Liver (tissue), 3 donors: ENCODE measurements around the gene SHB.

Source experiments
- EGR1 ChIP-seq, 2 donors: IDR thresholded peaks; 2 replicates each; pipeline ENCODE4 v1.6.1; 2016 to 2018; ENCODE audit warnings: antibody characterized with exemption in 2 of 2, low read depth in 2 of 2
- FOXA1 ChIP-seq: IDR thresholded peaks from 2 replicates; pipeline ENCODE4 v1.6.1; 2016; ENCODE audit warnings: antibody characterized with exemption
- FOXA2 ChIP-seq: IDR thresholded peaks from 2 replicates; pipeline ENCODE4 v1.6.1; 2016; ENCODE audit warnings: antibody characterized with exemption
- GABPA ChIP-seq, 2 donors: IDR thresholded peaks in 1 of 2; conservative IDR thresholded peaks in 1 of 2; 2 replicates each; pipeline ENCODE4 v1.6.1; 2016; ENCODE audit warnings: antibody characterized with exemption in 2 of 2, mild to moderate bottlenecking in 1 of 2, moderate library complexity in 1 of 2
- JUND ChIP-seq, 2 donors: IDR thresholded peaks; 2 replicates each; pipeline ENCODE4 v1.6.1; 2016; ENCODE audit warnings: antibody characterized with exemption in 2 of 2
- NR2F2 ChIP-seq: IDR thresholded peaks from 2 replicates; pipeline ENCODE4 v1.6.1; 2016; ENCODE audit warnings: antibody characterized with exemption
- RAD21 ChIP-seq, 2 donors: IDR thresholded peaks; 2 replicates each; pipeline ENCODE4 v1.6.1; 2016; ENCODE audit warnings: antibody characterized with exemption in 2 of 2, mild to moderate bottlenecking in 2 of 2
- SP1 ChIP-seq: IDR thresholded peaks from 2 replicates; pipeline ENCODE4 v1.6.1; 2018; ENCODE audit warnings: antibody characterized with exemption, mild to moderate bottlenecking
- TAF1 ChIP-seq: conservative IDR thresholded peaks from 2 replicates; pipeline ENCODE4 v1.6.1; 2016; ENCODE audit warnings: antibody characterized with exemption, mild to moderate bottlenecking
- YY1 ChIP-seq: IDR thresholded peaks from 2 replicates; pipeline ENCODE4 v1.6.1; 2016; ENCODE audit warnings: antibody characterized with exemption, mild to moderate bottlenecking
- TF ChIP-seq, protein P1 (sequence below): fragments of 150-350 bp; IDR thresholded peaks from 2 replicates; pipeline ENCODE4 v1.5.1; 2017; ENCODE audit warnings: improper control_type of control experiment, low read depth, low read length; ENCODE audit not compliant: missing input control
- TF ChIP-seq, protein P2 (sequence below): IDR thresholded peaks from 2 replicates; pipeline ENCODE4 v1.6.1; 2016; ENCODE audit warnings: antibody characterized with exemption
- TF ChIP-seq, protein P3 (sequence below): IDR thresholded peaks from 2 replicates; pipeline ENCODE4 v1.6.1; 2016; ENCODE audit warnings: antibody characterized with exemption, mild to moderate bottlenecking
- TF ChIP-seq, protein P4 (sequence below): IDR thresholded peaks from 2 replicates; pipeline ENCODE4 v1.6.1; 2016; ENCODE audit warnings: antibody characterized with exemption
- donor health status: healthy.
- donor health status: healthy.

DNA sequence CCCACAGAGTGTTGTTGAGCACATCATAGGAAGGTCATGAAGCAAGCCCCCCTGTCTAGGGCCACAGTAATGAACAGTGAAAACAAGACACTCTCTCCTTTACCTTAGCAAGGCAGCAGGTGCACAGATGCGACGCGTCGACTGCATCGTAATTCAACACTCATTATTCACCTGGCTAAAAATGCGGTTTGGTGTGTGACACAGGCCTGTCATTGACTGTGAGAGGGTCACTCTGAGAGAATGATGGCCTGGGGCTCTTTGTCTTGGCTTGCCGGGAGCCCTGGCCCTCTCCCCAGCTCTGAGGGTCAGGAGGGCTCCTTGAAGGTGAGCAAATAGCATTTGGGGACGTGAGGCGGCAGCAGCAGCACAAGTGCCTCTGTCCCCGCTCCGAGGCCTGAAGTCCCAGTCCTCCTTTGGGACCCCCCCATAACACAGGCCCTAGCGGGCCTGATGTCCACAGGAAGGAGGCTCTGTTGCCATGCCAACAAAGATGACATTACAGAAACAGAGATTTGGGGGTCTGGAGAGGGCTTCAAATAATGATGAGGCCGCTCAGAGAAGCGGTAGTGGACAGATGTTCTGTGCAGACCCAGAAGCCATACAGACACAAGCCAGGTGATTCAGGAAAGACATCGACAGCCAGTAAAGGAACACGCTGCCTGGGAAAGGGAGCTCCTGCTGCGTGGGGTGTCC is 46.7 kb downstream of the SHB start:
- TF ChIP-seq, protein P1, sequence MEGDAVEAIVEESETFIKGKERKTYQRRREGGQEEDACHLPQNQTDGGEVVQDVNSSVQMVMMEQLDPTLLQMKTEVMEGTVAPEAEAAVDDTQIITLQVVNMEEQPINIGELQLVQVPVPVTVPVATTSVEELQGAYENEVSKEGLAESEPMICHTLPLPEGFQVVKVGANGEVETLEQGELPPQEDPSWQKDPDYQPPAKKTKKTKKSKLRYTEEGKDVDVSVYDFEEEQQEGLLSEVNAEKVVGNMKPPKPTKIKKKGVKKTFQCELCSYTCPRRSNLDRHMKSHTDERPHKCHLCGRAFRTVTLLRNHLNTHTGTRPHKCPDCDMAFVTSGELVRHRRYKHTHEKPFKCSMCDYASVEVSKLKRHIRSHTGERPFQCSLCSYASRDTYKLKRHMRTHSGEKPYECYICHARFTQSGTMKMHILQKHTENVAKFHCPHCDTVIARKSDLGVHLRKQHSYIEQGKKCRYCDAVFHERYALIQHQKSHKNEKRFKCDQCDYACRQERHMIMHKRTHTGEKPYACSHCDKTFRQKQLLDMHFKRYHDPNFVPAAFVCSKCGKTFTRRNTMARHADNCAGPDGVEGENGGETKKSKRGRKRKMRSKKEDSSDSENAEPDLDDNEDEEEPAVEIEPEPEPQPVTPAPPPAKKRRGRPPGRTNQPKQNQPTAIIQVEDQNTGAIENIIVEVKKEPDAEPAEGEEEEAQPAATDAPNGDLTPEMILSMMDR, result no peak
- TF ChIP-seq, protein P2, sequence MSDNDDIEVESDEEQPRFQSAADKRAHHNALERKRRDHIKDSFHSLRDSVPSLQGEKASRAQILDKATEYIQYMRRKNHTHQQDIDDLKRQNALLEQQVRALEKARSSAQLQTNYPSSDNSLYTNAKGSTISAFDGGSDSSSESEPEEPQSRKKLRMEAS, result no peak
- TF ChIP-seq TAF1 (no peak), FOXA2 (no peak), RAD21 (IDR thresholded peaks at IDR 0.05) (no peak), YY1 (no peak), NR2F2 (no peak), EGR1 (IDR thresholded peaks at IDR 0.05; ENCODE audit: low read depth in 2 of 2) (no peak), SP1 (no peak), FOXA1 (no peak), JUND (IDR thresholded peaks at IDR 0.05) (no peak), GABPA (IDR thresholded peaks at IDR 0.05 in 1 of 2, conservative IDR thresholded peaks at IDR 0.05 in 1 of 2) (no peak)
- TF ChIP-seq, protein P3, sequence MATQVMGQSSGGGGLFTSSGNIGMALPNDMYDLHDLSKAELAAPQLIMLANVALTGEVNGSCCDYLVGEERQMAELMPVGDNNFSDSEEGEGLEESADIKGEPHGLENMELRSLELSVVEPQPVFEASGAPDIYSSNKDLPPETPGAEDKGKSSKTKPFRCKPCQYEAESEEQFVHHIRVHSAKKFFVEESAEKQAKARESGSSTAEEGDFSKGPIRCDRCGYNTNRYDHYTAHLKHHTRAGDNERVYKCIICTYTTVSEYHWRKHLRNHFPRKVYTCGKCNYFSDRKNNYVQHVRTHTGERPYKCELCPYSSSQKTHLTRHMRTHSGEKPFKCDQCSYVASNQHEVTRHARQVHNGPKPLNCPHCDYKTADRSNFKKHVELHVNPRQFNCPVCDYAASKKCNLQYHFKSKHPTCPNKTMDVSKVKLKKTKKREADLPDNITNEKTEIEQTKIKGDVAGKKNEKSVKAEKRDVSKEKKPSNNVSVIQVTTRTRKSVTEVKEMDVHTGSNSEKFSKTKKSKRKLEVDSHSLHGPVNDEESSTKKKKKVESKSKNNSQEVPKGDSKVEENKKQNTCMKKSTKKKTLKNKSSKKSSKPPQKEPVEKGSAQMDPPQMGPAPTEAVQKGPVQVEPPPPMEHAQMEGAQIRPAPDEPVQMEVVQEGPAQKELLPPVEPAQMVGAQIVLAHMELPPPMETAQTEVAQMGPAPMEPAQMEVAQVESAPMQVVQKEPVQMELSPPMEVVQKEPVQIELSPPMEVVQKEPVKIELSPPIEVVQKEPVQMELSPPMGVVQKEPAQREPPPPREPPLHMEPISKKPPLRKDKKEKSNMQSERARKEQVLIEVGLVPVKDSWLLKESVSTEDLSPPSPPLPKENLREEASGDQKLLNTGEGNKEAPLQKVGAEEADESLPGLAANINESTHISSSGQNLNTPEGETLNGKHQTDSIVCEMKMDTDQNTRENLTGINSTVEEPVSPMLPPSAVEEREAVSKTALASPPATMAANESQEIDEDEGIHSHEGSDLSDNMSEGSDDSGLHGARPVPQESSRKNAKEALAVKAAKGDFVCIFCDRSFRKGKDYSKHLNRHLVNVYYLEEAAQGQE, result no peak
- TF ChIP-seq, protein P4, sequence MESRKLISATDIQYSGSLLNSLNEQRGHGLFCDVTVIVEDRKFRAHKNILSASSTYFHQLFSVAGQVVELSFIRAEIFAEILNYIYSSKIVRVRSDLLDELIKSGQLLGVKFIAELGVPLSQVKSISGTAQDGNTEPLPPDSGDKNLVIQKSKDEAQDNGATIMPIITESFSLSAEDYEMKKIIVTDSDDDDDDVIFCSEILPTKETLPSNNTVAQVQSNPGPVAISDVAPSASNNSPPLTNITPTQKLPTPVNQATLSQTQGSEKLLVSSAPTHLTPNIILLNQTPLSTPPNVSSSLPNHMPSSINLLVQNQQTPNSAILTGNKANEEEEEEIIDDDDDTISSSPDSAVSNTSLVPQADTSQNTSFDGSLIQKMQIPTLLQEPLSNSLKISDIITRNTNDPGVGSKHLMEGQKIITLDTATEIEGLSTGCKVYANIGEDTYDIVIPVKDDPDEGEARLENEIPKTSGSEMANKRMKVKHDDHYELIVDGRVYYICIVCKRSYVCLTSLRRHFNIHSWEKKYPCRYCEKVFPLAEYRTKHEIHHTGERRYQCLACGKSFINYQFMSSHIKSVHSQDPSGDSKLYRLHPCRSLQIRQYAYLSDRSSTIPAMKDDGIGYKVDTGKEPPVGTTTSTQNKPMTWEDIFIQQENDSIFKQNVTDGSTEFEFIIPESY, result no peak
